Left lung (tissue), 10 donors: Measurements from ENCODE around the gene ACER3. TPM values are rescaled to one million over a fixed set of nuclear protein-coding genes. Genes with fewer than 3 reads are reported as not detected.
"Not testable (repeated sequence)": the region's sequence is repeated elsewhere in the genome, so short reads cannot be mapped to it uniquely, and the experiment has no call there.

Experiments used
- ATAC-seq: fragments of 200-7000 bp; cut with Tn5 transposase; one replicate; pipeline ENCODE4 v1.9.1; 2020; ENCODE audit warnings: moderate library complexity
- DNase-seq, 4 donors: peaks; one replicate each; pipeline ENCODE4 v3.0.0-alpha.2; 2013 to 2020
- H3K27ac ChIP-seq, 2 donors: fragments of 200-600 bp; sonication (generic) in 1 of 2; one replicate each; pipeline versions ENCODE4 v1.5.0 to v1.8.0; 2020 to 2021
- H3K27me3 ChIP-seq, 2 donors: fragments of 200-600 bp; sonication (generic) in 1 of 2; one replicate each; pipeline versions ENCODE4 v1.5.0 to v1.8.0; 2020 to 2021
- H3K36me3 ChIP-seq, 2 donors: fragments of 200-600 bp; sonication (generic) in 1 of 2; one replicate each; pipeline versions ENCODE4 v1.5.0 to v1.8.0; 2020 to 2021
- H3K4me1 ChIP-seq, 2 donors: fragments of 200-600 bp; one replicate each; pipeline ENCODE4 v1.8.0; 2021
- H3K4me3 ChIP-seq, 2 donors: fragments of 200-600 bp; sonication (generic) in 1 of 2; one replicate each; pipeline versions ENCODE4 v1.5.0 to v1.8.0; 2020 to 2021; ENCODE audit warnings: mild to moderate bottlenecking in 1 of 2
- H3K9me3 ChIP-seq, 2 donors: fragments of 200-600 bp; sonication (generic) in 1 of 2; one replicate each; pipeline versions ENCODE4 v1.5.0 to v1.8.0; 2020 to 2021
- intact Hi-C, 2 donors: fragments of 100-400 bp; cut with DNase I; formaldehyde crosslinking; loops; one replicate each; pipeline versions ENCODE4 v1.11.2 to v1.14.2; 2022
- polyA plus RNA-seq, 6 donors: library from polyadenylated mRNA; unstranded; fragments of 120-200 nt; gene quantifications; one replicate each; pipeline ENCODE4 v1.2.1, GENCODE V29; 2013; ENCODE audit not compliant: insufficient read length in 6 of 6
- total RNA-seq, 2 donors: library from RNA; stranded (reverse); fragmentation: NEBNext Ultra II Directional; extraction: Animal tissue kit (Norgen Biotek cat#: 25700); gene quantifications; one replicate each; pipeline ENCODE4 v1.2.1, GENCODE V29; 2021
- TF ChIP-seq, protein P1 (sequence below), 2 donors: fragments of 200-600 bp; sonication (generic) in 1 of 2; IDR thresholded peaks; one replicate each; pipeline versions ENCODE4 v1.5.0 to v1.8.0; 2021; ENCODE audit warnings: antibody characterized with exemption in 2 of 2
- donor health status: DM: no; HTN: yes; CAD: no.
- donor health status: DM: no; HTN: no; CAD: no.

ACER3 gene
- total and polyA plus RNA-seq, 8 donors = 17.5 to 46.5 (median 24.6) TPM

- ATAC-seq (no peak), DNase-seq (no peak)
- intact Hi-C loops = no loop called here
- TF ChIP-seq, protein P1, sequence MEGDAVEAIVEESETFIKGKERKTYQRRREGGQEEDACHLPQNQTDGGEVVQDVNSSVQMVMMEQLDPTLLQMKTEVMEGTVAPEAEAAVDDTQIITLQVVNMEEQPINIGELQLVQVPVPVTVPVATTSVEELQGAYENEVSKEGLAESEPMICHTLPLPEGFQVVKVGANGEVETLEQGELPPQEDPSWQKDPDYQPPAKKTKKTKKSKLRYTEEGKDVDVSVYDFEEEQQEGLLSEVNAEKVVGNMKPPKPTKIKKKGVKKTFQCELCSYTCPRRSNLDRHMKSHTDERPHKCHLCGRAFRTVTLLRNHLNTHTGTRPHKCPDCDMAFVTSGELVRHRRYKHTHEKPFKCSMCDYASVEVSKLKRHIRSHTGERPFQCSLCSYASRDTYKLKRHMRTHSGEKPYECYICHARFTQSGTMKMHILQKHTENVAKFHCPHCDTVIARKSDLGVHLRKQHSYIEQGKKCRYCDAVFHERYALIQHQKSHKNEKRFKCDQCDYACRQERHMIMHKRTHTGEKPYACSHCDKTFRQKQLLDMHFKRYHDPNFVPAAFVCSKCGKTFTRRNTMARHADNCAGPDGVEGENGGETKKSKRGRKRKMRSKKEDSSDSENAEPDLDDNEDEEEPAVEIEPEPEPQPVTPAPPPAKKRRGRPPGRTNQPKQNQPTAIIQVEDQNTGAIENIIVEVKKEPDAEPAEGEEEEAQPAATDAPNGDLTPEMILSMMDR (IDR thresholded peaks at IDR 0.05) = no peak
- Histone ChIP-seq H3K36me3 (no peaks in the 10 kb centered on the region), H3K27ac (no peak overlapping the region), H3K4me3 (no peak overlapping the region), H3K4me1 (no peaks in the 10 kb centered on the region), H3K9me3 (peaks cover 0 to 19% of the 10 kb centered on the region in 2 donors), H3K27me3 (no peaks in the 10 kb centered on the region)
Observed at GRCh38 chr11:77059806-77060205, 199.1 kb downstream of the ACER3 start.

- H3K4me3 ChIP-seq = no peak overlapping the region
- H3K27me3 ChIP-seq = no peaks in the 10 kb centered on the region
- no peak overlapping the region for H3K27ac ChIP-seq
- H3K36me3 ChIP-seq = no peaks in the 10 kb centered on the region
- no peaks in the 10 kb centered on the region for H3K4me1 ChIP-seq
- no peak for DNase-seq
- TF ChIP-seq, protein P1 (IDR thresholded peaks at IDR 0.05) = no peak
- peaks cover 0 to 19% of the 10 kb centered on the region in 2 donors for H3K9me3 ChIP-seq
- ATAC-seq = no peak
- intact Hi-C loops = no loop called here
Observed at GRCh38 chr11:77060234-77060633, 199.5 kb downstream of the ACER3 start.

GRCh38 chr11:77061258-77061657, 200.5 kb downstream of the ACER3 start:
- H3K4me1 ChIP-seq, ATAC-seq, DNase-seq, H3K27ac ChIP-seq, H3K27me3 ChIP-seq, H3K4me3 ChIP-seq, H3K36me3 ChIP-seq, intact Hi-C loops: not testable (repeated sequence)
- H3K9me3 ChIP-seq = peaks cover 0 to 13% of the 10 kb centered on the region in 2 donors

DNA sequence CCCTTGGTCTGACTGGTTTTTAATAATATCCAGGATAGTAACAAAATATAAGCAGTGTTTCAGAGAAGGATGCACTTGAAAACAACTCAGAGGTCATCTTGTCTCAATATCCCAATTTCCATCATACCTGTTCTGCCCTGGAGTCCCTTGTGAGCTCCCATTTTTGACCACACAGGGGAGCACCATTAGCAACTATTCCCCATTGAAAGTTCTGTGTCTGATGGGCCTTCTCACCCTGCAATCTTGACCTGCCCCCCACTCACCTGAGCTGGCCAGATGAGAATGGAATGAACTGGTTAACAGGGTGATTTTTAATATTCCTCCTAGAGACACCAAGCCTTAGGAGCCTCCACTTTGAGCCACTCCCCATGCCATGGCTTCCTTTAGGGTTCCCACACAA, 202.2 kb downstream of the ACER3 start:
- peaks cover 0 to 11% of the 10 kb centered on the region in 2 donors for H3K4me1 ChIP-seq
- intact Hi-C loops = no loop called here
- DNase-seq = no peak
- H3K9me3 ChIP-seq = no peaks in the 10 kb centered on the region
- no peak overlapping the region for H3K4me3 ChIP-seq
- TF ChIP-seq, protein P1 (IDR thresholded peaks at IDR 0.05) = no peak
- H3K27ac ChIP-seq = no peak overlapping the region
- no peak for ATAC-seq
- H3K27me3 ChIP-seq = peaks cover 0 to 5% of the 10 kb centered on the region in 2 donors
- no peaks in the 10 kb centered on the region for H3K36me3 ChIP-seq

DNA sequence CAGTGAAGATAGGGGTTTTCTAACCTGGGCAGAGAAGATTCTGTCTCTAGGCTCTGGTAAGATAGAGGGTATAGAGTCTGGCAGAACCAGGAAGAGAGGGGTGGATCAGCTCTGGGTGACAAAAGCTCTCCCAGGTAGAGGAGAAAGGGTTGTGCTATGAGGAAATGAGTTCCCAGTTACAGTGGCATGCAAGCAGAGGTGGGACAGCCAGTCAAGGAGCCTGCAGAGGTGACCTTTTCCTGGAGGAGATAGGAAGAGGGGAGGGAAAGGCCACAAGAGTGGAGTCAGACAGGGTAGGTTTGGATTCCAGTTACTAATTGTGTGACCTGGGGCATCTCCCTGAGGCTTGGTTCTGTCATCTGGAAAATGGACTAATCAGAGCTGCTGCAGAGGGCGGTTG, 202.7 kb downstream of the ACER3 start:
- TF ChIP-seq, protein P1 (IDR thresholded peaks at IDR 0.05) = no peak
- Histone ChIP-seq H3K27me3 (peaks cover 0 to 5% of the 10 kb centered on the region in 2 donors), H3K9me3 (no peaks in the 10 kb centered on the region), H3K27ac (no peak overlapping the region), H3K4me1 (peaks cover 0 to 12% of the 10 kb centered on the region in 2 donors), H3K36me3 (no peaks in the 10 kb centered on the region), H3K4me3 (no peak overlapping the region)
- DNase-seq = no peak
- intact Hi-C loops = no loop called here
- no peak for ATAC-seq

GRCh38 chr11:77063861-77064260, 203.1 kb downstream of the ACER3 start:
- H3K36me3 ChIP-seq = no peaks in the 10 kb centered on the region
- no peak overlapping the region for H3K4me3 ChIP-seq
- H3K4me1 ChIP-seq = peaks cover 0 to 12% of the 10 kb centered on the region in 2 donors
- DNase-seq (no peak), ATAC-seq (no peak)
- TF ChIP-seq, protein P1 (IDR thresholded peaks at IDR 0.05) = no peak
- no peaks in the 10 kb centered on the region for H3K9me3 ChIP-seq
- peaks cover 0 to 5% of the 10 kb centered on the region in 2 donors for H3K27me3 ChIP-seq
- intact Hi-C loops = no loop called here
- no peak overlapping the region for H3K27ac ChIP-seq
